Peyer's patch (tissue), 4 donors: ENCODE data around the gene LZTS2. TPM values are rescaled to one million over a fixed set of nuclear protein-coding genes. Genes with fewer than 3 reads are reported as not detected.
"Not testable (repeated sequence)": the region's sequence is repeated elsewhere in the genome, so short reads cannot be mapped to it uniquely, and the experiment has no call there.

Experiments
- DNase-seq, 3 donors: peaks; one replicate each; pipeline ENCODE4 v3.0.0-alpha.2; 2017 to 2019
- H3K27ac ChIP-seq, 4 donors: fragments of 200-600 bp; sonication (generic); one replicate each; pipeline ENCODE4 v1.5.1; 2016 to 2019
- H3K27me3 ChIP-seq, 2 donors: fragments of 200-600 bp; sonication (generic); one replicate each; pipeline ENCODE4 v1.5.1; 2019
- H3K36me3 ChIP-seq, 3 donors: fragments of 200-600 bp; sonication (generic); one replicate each; pipeline ENCODE4 v1.5.1; 2016 to 2019
- H3K4me1 ChIP-seq, 4 donors: fragments of 200-600 bp; sonication (generic); one replicate each; pipeline ENCODE4 v1.5.1; 2016 to 2019
- H3K4me3 ChIP-seq, 4 donors: fragments of 200-600 bp; sonication (generic); 1 replicate in 3 of 4; 2 replicates in 1 of 4; pipeline ENCODE4 v1.5.1; 2016 to 2019; ENCODE audit warnings: mild to moderate bottlenecking in 1 of 4
- H3K9me3 ChIP-seq, 4 donors: fragments of 200-600 bp; sonication (generic); one replicate each; pipeline ENCODE4 v1.5.1; 2016 to 2019; ENCODE audit warnings: mild to moderate bottlenecking in 1 of 4
- POLR2A ChIP-seq, 2 donors: fragments of 450-650 bp; IDR thresholded peaks; one replicate each; pipeline ENCODE4 v1.5.1; 2017; ENCODE audit warnings: antibody characterized with exemption in 2 of 2, mild to moderate bottlenecking in 2 of 2, moderate library complexity in 2 of 2
- total RNA-seq, 4 donors: library from RNA; depleted of rRNA; stranded (reverse); fragments of >200 nt; gene quantifications; one replicate each; pipeline ENCODE4 v1.1.0, GENCODE V29; 2016
- TF ChIP-seq, protein P1 (sequence below), 6 experiments: fragments of 450-650 bp in 4 of 6; fragments of 200-600 bp in 2 of 6; sonication (generic) in 1 of 6; IDR thresholded peaks; one replicate each; pipeline ENCODE4 v1.5.1; 2017 to 2019; ENCODE audit warnings: antibody characterized with exemption in 6 of 6, mild to moderate bottlenecking in 3 of 6, moderate library complexity in 1 of 6

The LZTS2 gene
- total RNA-seq, 4 donors from 2014 or later, result 28.0 to 57.4 (median 47.1) TPM

DNA sequence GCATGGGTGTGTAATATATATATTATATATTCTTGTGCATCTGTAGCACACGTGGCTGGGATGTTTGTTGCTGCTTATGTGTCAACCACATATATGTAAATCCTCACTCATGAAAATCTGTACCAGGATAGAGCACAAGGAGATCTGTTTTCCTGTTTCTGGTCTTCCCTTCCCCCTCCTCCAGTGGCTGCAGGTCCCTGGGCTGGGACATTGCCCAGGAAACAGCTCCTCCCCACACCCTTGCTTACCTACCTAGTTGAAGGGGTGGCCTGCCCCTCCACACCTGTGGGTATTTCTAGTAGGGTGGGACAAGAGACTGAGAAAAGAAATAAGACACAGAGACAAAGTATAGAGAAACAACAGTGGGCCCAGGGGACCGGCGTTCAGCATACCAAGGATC lies 33.7 kb downstream of the LZTS2 start:
- TF ChIP-seq, protein P1, sequence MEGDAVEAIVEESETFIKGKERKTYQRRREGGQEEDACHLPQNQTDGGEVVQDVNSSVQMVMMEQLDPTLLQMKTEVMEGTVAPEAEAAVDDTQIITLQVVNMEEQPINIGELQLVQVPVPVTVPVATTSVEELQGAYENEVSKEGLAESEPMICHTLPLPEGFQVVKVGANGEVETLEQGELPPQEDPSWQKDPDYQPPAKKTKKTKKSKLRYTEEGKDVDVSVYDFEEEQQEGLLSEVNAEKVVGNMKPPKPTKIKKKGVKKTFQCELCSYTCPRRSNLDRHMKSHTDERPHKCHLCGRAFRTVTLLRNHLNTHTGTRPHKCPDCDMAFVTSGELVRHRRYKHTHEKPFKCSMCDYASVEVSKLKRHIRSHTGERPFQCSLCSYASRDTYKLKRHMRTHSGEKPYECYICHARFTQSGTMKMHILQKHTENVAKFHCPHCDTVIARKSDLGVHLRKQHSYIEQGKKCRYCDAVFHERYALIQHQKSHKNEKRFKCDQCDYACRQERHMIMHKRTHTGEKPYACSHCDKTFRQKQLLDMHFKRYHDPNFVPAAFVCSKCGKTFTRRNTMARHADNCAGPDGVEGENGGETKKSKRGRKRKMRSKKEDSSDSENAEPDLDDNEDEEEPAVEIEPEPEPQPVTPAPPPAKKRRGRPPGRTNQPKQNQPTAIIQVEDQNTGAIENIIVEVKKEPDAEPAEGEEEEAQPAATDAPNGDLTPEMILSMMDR (IDR thresholded peaks at IDR 0.05), result no peak
- no peak for TF ChIP-seq POLR2A (IDR thresholded peaks at IDR 0.05)
- Histone ChIP-seq H3K9me3 (no peaks in the 10 kb centered on the region), H3K4me1 (peaks cover 0 to 27% (median 7%) of the 10 kb centered on the region in 4 donors), H3K27me3 (no peaks in the 10 kb centered on the region), H3K4me3 (peak overlapping the region in 2 of 4 donors; percentile 67 to 88), H3K27ac (peak overlapping the region; percentile 92 to 100 (median 98)), H3K36me3 (peaks cover 0 to 37% (median 0%) of the 10 kb centered on the region in 3 donors)
- DNase-seq, result no peak

DNA sequence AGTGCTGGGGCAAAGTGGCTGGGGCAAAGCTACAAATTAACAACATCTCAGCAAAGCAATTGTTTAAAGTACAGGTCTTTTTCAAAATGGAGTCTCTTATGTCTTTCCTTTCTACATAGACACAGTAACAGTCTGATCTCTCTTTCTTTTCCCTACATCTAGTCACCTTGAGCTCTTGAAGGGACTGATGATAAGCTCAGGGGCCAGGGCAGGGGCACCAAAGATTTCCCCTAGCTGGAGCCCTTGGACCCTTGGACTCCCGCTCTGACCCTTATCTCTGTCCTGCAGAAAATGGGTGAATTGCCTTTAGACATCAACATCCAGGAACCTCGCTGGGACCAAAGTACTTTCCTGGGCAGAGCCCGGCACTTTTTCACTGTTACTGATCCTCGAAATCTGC lies 34.8 kb downstream of the LZTS2 start:
- Histone ChIP-seq H3K36me3 (peaks cover 0 to 48% (median 0%) of the 10 kb centered on the region in 3 donors), H3K27ac (peak overlapping the region in 2 of 4 donors; percentile 37 to 50), H3K4me1 (peaks cover 0 to 27% (median 7%) of the 10 kb centered on the region in 4 donors), H3K4me3 (peak overlapping the region in 1 of 4 donors; percentile 2)
- H3K27me3 ChIP-seq, H3K9me3 ChIP-seq: not testable (repeated sequence)
- TF ChIP-seq POLR2A (IDR thresholded peaks at IDR 0.05), result peak in 1 of 2 donors; percentile 51
- peak in 2 of 3 donors; percentile 70 to 73 for DNase-seq

DNA sequence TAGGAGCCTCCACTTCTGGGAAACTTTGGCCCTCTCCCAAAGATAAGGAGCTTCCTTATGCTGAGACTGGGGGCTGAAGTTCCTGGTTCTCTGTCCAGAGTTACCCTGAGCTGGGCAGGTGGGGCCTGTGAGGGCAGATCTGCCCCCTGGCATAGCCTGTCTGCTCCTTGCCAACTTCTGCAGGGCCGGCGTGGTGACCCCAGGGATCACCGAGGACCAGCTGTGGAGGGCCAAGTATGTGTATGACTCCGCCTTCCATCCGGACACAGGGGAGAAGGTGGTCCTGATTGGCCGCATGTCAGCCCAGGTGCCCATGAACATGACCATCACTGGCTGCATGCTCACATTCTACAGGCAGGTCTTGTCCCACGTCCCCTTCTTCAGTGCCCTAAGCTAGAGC lies 35.7 kb downstream of the LZTS2 start:
- no peaks in the 10 kb centered on the region for H3K9me3 ChIP-seq
- H3K27me3 ChIP-seq, result no peaks in the 10 kb centered on the region
- peaks cover 0 to 57% (median 0%) of the 10 kb centered on the region in 3 donors for H3K36me3 ChIP-seq
- no peak overlapping the region for H3K27ac ChIP-seq
- H3K4me1 ChIP-seq, result peaks cover 0 to 26% (median 7%) of the 10 kb centered on the region in 4 donors
- TF ChIP-seq, protein P1 (IDR thresholded peaks at IDR 0.05), result no peak
- no peak for TF ChIP-seq POLR2A (IDR thresholded peaks at IDR 0.05)
- no peak for DNase-seq
- H3K4me3 ChIP-seq, result no peak overlapping the region

DNA sequence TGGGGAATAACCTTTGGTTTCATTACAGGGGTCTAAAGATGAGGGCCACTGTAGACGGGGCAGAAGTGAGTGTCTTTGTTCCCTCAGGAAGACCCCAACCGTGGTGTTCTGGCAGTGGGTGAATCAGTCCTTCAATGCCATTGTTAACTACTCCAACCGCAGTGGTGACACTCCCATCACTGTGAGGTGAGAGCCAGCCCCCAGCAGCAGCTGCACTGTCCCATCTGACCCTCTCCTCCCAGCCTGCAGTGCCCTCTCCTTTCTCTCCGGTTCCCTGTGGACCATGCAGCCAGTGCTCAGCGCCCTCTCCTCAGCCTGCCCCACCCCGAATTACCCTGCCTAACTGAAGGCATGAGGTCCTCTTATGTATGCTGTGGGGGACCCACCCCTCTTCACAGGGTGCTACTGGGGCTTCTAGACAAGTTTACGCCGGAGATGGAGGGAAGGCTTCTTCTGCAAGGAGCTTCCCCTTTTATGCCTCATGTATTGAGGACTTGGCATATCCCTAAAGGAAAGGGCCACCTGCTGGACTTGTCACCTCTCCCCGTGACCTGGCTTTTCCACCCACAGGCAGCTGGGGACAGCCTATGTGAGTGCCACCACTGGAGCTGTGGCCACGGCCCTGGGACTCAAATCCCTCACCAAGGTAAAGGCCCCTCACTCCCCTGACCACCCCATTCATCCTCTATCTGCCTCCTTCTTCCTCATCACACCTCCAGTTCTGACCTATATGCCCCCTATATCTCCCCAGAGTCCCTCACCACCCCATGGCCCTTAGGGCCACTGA lies 36.5 kb downstream of the LZTS2 start:
- TF ChIP-seq, protein P1 (IDR thresholded peaks at IDR 0.05), result no peak
- TF ChIP-seq POLR2A (IDR thresholded peaks at IDR 0.05), result no peak
- Histone ChIP-seq H3K4me1 (peaks cover 0 to 28% (median 4%) of the 10 kb centered on the region in 4 donors), H3K9me3 (no peaks in the 10 kb centered on the region), H3K36me3 (peaks cover 0 to 57% (median 0%) of the 10 kb centered on the region in 3 donors), H3K4me3 (no peak overlapping the region), H3K27me3 (no peaks in the 10 kb centered on the region), H3K27ac (peak overlapping the region in 1 of 4 donors; percentile 9)
- no peak for DNase-seq

DNA sequence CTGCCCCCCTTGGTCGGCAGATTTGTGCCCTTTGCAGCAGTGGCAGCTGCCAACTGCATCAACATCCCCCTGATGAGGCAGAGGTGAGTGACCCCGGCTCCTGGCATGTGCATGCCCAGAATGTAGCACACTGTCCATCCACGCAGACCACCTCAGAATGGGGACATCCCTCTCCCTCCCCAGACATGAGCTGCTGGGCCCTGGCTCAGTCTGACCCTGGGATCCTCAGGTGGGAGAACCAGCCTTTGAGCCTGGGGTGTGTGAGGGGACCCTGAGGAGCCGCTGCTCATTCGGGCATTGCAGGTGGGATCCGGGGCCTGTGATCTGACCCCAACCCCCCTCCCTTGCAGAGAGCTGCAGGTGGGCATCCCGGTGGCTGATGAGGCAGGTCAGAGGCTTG lies 37.1 kb downstream of the LZTS2 start:
- peaks cover 0 to 57% (median 0%) of the 10 kb centered on the region in 3 donors for H3K36me3 ChIP-seq
- no peak for DNase-seq
- TF ChIP-seq POLR2A (IDR thresholded peaks at IDR 0.05), result no peak
- TF ChIP-seq, protein P1 (IDR thresholded peaks at IDR 0.05), result no peak

DNA sequence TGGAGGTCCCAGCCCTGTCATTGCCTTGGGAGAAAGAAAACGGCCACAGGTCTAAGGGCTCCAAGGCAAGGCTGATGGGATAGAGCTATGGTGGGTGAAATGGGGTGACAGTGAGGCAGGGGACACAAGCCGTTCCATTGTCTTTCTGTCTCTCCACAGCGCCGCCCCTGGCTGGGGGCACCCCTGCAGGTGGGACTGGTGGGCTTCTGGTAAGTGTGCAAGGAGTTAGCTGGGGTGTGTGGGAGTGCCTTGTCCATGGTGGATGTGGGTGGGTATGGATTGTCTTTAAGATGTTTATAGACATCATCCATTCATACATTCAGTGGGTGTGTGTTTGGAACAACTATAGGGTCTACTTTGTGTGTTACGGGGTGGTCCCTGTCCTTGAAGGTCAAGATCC lies 38.9 kb downstream of the LZTS2 start:
- Histone ChIP-seq H3K27me3 (no peaks in the 10 kb centered on the region), H3K4me3 (no peak overlapping the region), H3K4me1 (peaks cover 0 to 28% (median 3%) of the 10 kb centered on the region in 4 donors), H3K9me3 (no peaks in the 10 kb centered on the region), H3K27ac (no peak overlapping the region), H3K36me3 (peaks cover 0 to 57% (median 0%) of the 10 kb centered on the region in 3 donors)
- DNase-seq, result no peak
- TF ChIP-seq POLR2A (IDR thresholded peaks at IDR 0.05), result no peak
- TF ChIP-seq, protein P1 (IDR thresholded peaks at IDR 0.05), result no peak

More for the DNA sequence above, 37.1 kb downstream of the LZTS2 start:
- Histone ChIP-seq H3K9me3 (no peaks in the 10 kb centered on the region), H3K4me1 (peaks cover 0 to 32% (median 4%) of the 10 kb centered on the region in 4 donors), H3K27me3 (no peaks in the 10 kb centered on the region), H3K27ac (no peak overlapping the region), H3K4me3 (no peak overlapping the region)
